Measurements from ENCODE around the gene MESD.

MESD gene

GRCh38 chr15:80939216-80939615, 50.4 kb downstream of the MESD start:
- no peak for DNase-seq (ENCODE audit: extremely low read depth, low read depth)
- TF ChIP-seq CTCF (IDR thresholded peaks at IDR 0.05; ENCODE audit: low read depth, low read length, missing control alignments), result no peak
- H3K4me3 ChIP-seq (replicated peaks; ENCODE audit: low read depth, low read length), result no peak overlapping the region

- TF ChIP-seq CTCF (IDR thresholded peaks at IDR 0.05; ENCODE audit: low read depth, low read length, missing control alignments), result no peak
- no peak overlapping the region for H3K4me3 ChIP-seq (replicated peaks; ENCODE audit: low read depth, low read length)
- no peak for DNase-seq (ENCODE audit: extremely low read depth, low read depth)
Observed at GRCh38 chr15:80937718-80938117, 51.9 kb downstream of the MESD start.

- DNase-seq (ENCODE audit: extremely low read depth, low read depth), result no peak
- no peak overlapping the region for H3K4me3 ChIP-seq (replicated peaks; ENCODE audit: low read depth, low read length)
- no peak for TF ChIP-seq CTCF (IDR thresholded peaks at IDR 0.05; ENCODE audit: low read depth, low read length, missing control alignments)
Observed at GRCh38 chr15:80936288-80937078, 53.1 kb downstream of the MESD start.

GRCh38 chr15:80934761-80935221, 54.8 kb downstream of the MESD start:
- no peak overlapping the region for H3K4me3 ChIP-seq (replicated peaks; ENCODE audit: low read depth, low read length)
- TF ChIP-seq CTCF (IDR thresholded peaks at IDR 0.05; ENCODE audit: low read depth, low read length, missing control alignments), result no peak
- peak; percentile 24 for DNase-seq (ENCODE audit: extremely low read depth, low read depth)

- no peak overlapping the region for H3K4me3 ChIP-seq (replicated peaks; ENCODE audit: low read depth, low read length)
- DNase-seq (ENCODE audit: extremely low read depth, low read depth), result no peak
- TF ChIP-seq CTCF (IDR thresholded peaks at IDR 0.05; ENCODE audit: low read depth, low read length, missing control alignments), result no peak
Observed at GRCh38 chr15:80932989-80933388, 56.6 kb downstream of the MESD start.

GRCh38 chr15:80932513-80932815, 57.2 kb downstream of the MESD start:
- H3K4me3 ChIP-seq (replicated peaks; ENCODE audit: low read depth, low read length), result no peak overlapping the region
- TF ChIP-seq CTCF (IDR thresholded peaks at IDR 0.05; ENCODE audit: low read depth, low read length, missing control alignments), result no peak
- no peak for DNase-seq (ENCODE audit: extremely low read depth, low read depth)

Data from HFF-Myc (cell line).